ENCODE data around the gene ANAPC10.

The ANAPC10 gene

DNA sequence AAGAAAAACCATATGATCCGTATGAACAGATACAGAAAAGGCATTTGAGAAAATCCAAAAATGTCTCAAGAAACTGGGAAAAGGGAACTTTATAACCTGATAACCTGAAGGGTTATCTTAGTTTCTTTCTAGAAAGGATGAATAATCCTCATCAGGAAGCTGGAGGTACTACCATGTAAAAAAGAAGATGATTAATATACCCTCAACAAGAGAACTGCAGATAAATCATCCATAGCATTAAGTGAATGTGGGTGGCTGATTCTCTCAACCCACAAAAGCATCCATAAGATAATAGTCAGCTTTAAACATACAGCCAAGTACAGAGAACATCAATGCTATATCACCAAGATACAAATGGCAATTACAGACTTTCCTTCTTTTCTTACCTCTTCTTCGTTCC is 26.4 kb downstream of the ANAPC10 start:
- no peak for DNase-seq (ENCODE audit: low read depth, low spot score)

DNA sequence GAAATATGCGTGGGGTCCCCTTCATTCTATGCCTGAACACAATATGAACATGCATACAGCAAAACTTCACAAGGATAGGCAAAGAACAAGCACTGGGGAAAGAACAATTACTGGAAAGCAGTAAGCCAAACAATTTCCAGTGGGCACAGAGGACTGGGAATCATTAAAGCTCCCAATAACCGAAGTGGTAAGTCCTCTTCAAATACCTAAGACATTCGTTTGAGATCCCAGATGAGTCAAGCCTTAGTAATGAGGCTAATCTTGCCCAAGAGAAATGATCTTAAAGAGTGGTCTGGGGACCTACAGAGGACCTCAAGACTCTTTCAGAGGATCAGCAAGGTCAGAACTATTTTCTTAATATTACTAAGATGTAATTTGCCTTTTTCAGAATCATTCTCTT is 28.6 kb downstream of the ANAPC10 start:
- DNase-seq (ENCODE audit: low read depth, low spot score) = no peak

DNA sequence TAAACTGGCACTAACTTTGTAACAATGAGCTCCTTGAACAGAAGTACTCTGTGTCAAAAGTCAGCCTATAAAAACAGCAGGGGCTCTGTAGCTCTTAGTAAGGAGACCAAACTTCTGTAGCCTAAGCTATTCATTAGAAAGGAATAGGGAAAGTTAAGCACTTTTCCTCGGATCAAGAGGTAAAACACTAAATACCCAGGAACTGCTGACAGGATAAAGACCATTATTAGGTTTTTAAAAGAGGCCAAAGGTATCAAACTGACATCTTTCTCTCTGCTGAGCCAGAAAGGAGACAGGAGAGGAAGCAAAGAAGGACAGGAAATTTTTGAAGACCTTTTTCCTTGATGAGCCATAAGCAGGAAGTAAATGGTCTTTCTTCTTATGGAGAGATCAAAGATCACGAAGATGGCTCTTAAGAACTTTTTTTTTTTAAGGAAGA is 31.9 kb downstream of the ANAPC10 start:
- no peak for DNase-seq (ENCODE audit: low read depth, low spot score)

DNA sequence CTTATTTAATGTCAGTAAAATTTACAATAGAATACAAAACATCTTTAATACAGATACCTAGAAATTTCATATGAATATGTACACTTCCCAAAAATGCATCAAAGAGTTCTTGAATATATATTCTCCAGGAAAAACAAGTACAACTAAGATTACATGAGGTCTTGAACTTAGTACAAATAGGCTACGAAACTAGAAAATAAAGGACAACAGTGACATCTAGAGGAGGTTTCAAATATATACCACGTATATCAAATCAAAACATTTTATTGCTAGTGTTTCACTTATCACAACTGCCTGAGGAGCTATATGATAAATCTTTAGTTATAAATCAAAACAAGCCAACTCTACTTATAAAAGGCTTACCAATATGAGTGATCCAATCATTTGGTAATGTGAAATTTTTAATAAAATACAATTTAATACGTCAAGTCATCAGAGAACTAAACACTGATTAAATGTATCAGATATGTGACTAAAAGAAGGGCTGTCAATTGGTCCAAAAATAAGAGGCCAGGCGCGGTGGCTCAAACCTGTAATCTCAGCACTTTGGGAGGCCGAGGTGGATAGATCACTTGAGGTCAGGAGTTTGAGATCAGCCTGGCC is 36.6 kb downstream of the ANAPC10 start:
- DNase-seq (ENCODE audit: low read depth, low spot score) = no peak

DNA sequence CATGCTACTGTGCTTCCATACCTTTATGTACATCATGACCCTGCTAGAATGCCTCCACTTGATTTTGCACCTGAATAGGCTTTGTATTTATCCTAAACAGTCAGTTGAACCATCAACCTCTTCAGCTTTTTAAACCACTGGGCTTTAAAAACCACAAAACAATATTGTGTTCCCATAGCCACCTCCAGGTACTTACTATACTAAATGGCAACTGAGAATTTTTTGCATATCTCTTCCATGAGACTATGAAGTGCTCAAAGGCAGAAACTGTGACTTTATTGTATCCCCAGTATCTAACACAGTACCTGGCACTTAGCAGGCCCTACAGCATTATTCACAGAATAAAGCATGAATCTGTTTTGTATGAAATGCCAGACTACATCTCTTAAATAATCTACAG is 39.7 kb downstream of the ANAPC10 start:
- no peak for DNase-seq (ENCODE audit: low read depth, low spot score)

GRCh38 chr4:145056325-145057130 is 41.5 kb downstream of the ANAPC10 start:
- no peak for DNase-seq (ENCODE audit: low read depth, low spot score)

- no peak for DNase-seq (ENCODE audit: low read depth, low spot score)
These were observed 42.3 kb downstream of the ANAPC10 start for GRCh38 chr4:145055533-145056257.

- no peak for DNase-seq (ENCODE audit: low read depth, low spot score)
These were observed 48.8 kb downstream of the ANAPC10 start for GRCh38 chr4:145049241-145049640.

- no peak for DNase-seq (ENCODE audit: low read depth, low spot score)
These were observed 49.2 kb downstream of the ANAPC10 start for GRCh38 chr4:145048817-145049216.

- DNase-seq (ENCODE audit: low read depth, low spot score) = no peak
These were observed 50.8 kb downstream of the ANAPC10 start for GRCh38 chr4:145047151-145047550.

DNA sequence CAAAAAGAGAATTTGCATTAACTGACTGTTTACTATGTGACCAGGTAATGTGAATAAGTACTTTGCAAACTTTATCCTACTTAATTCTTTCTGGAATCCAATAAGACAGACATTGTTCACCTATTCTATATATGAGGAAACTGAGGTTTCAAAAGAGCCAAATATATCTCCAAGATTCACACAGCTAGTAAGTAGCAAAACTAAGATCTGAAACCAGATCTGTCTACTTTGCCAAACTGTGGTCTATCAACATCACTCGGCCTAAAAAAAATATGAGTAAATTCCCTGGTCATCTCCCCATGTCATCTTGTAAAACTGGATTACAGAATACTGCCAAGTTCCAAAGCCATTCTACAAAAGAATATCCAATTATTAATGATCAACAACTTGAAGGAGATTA is 52.8 kb downstream of the ANAPC10 start:
- DNase-seq (ENCODE audit: low read depth, low spot score) = no peak

- DNase-seq (ENCODE audit: low read depth, low spot score) = no peak
These were observed 53.7 kb downstream of the ANAPC10 start for GRCh38 chr4:145044341-145044740.

- DNase-seq (ENCODE audit: low read depth, low spot score) = no peak
These were observed 54.7 kb downstream of the ANAPC10 start for GRCh38 chr4:145043306-145043705.

- no peak for DNase-seq (ENCODE audit: low read depth, low spot score)
These were observed 55.3 kb downstream of the ANAPC10 start for GRCh38 chr4:145042601-145043285.

GRCh38 chr4:145041378-145041777 is 56.6 kb downstream of the ANAPC10 start:
- no peak for DNase-seq (ENCODE audit: low read depth, low spot score)

GRCh38 chr4:145035494-145036136 is 62.4 kb downstream of the ANAPC10 start:
- no peak for DNase-seq (ENCODE audit: low read depth, low spot score)

- DNase-seq (ENCODE audit: low read depth, low spot score) = no peak
These were observed 63.2 kb downstream of the ANAPC10 start for GRCh38 chr4:145034727-145035211.

DNA sequence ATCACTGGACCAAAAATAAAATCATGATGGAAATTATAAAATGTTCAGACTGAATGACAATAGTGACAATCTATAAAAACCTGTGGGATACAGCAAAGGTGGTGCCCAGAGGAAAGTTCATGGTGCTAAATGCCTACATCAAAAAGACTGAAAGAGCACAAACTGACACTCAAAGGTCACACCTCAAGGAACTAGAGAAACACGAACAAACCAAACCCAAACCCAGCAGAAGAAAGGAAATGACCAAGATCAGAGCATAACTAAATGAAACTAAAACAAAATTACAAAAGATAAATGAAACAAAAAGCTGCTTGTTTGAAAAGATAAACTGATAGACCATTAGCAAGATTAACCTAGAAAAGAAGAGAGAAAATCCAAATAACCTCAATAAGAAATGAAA is 78.7 kb downstream of the ANAPC10 start:
- no peak for DNase-seq (ENCODE audit: low read depth, low spot score)

GRCh38 chr4:145014365-145014764 is 83.6 kb downstream of the ANAPC10 start:
- DNase-seq (ENCODE audit: low read depth, low spot score) = no peak

GRCh38 chr4:145012841-145013240 is 85.2 kb downstream of the ANAPC10 start:
- DNase-seq (ENCODE audit: low read depth, low spot score) = no peak

- no peak for DNase-seq (ENCODE audit: low read depth, low spot score)
These were observed 86.4 kb downstream of the ANAPC10 start for GRCh38 chr4:145011636-145012035.

Data from activated CD4-positive, CD25-positive, alpha-beta regulatory T cell treated with anti-CD3 and anti-CD28 coated beads, Interleukin-2, amount 50 U/mL, for 16 hours (primary cell).